HG03139 (cell line): ENCODE data around the gene COTL1.
"Not testable (repeated sequence)": the region's sequence is repeated elsewhere in the genome, so short reads cannot be mapped to it uniquely, and the experiment has no call there.

Experiments used
- ATAC-seq: cut with Tn5 transposase; IDR thresholded peaks from one replicate; pipeline ENCODE4 v1.9.1; 2021; ENCODE audit not compliant: unreplicated experiment

The COTL1 gene

GRCh38 chr16:84643674-84644073 is 25.8 kb upstream of the COTL1 start:
- no peak for ATAC-seq

DNA sequence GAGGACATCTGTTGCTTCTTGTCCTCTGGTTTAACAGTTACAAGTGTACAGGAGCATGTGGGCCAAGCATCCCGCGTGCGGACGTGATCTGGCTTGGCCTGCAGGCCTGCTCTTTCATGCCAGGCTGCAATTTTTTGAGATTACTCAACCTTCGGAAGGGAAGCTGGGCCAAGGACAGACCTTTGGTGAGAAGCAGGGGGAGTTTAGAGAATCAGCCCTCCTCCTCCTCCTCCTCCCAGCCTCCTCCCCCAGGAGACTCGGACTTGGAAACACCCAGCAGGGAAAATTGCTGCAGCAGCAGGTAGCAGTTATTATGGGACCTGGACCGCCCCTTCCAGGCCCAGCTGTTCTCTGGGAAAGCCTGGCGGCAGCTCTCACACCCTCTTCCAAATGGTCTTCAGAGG is 25.3 kb upstream of the COTL1 start:
- no peak for ATAC-seq

- no peak for ATAC-seq
Observed at GRCh38 chr16:84641643-84642358, 23.9 kb upstream of the COTL1 start.

- no peak for ATAC-seq
Observed at GRCh38 chr16:84640145-84640544, 22.3 kb upstream of the COTL1 start.

GRCh38 chr16:84638231-84638806 is 20.4 kb upstream of the COTL1 start:
- ATAC-seq, result no peak

DNA sequence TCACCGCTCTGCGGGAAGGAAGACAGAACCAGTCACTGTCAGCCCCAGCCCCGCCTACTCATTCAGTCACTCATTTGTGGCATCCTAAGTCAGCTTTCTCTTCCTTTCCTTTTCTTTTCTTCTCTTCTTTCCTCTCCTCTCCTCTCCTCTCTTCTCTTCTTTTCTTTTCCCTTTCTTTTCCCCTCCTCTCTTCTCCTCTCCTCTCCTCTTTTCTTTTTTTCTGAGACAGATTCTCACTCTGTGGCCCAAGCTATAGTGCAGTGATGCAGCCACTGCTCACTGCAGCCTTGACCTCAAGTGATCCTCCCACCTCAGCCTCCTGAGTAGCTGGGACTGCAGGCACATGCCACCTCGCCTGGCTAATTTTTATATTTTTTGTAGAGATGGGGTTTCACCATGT is 19.8 kb upstream of the COTL1 start:
- no peak for ATAC-seq

GRCh38 chr16:84635702-84636101 is 17.8 kb upstream of the COTL1 start:
- no peak for ATAC-seq

- ATAC-seq, result no peak
Observed at GRCh38 chr16:84633622-84634021, 15.7 kb upstream of the COTL1 start.

DNA sequence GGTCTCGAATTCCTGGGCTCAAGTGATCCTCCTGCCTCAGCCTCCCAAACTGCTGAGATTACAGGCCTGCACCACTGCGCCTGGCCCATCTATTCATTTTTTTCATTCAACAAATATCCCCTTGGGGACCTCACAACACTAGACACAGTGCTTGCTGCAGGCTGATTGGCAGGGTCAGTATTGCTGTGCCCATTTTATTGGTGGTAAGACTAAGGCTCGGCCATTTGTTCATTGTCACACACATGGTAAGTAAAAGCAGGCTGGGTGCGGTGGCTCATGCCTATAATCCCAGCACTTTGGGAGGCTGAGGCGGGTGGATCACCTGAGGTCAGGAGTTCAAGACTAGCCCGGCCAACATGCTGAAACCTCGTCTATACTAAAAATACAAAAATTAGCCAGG is 15.0 kb upstream of the COTL1 start:
- not testable (repeated sequence) for ATAC-seq

GRCh38 chr16:84631886-84632285 is 14.0 kb upstream of the COTL1 start:
- no peak for ATAC-seq

DNA sequence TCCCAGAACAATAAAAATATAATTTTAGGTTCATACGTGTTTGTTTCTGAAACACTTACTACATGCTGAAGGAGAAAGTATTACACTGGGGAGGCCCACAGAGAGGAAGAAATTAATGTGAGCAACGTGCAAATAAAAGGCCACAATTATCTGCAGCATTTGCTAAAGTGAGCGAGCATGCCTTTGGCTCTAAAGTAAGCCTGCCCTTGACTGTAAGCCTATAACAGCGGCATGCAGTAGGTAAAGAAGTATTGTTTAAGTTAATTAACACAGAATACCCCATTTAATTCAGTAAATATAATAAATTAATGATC is 13.2 kb upstream of the COTL1 start:
- no peak for ATAC-seq

GRCh38 chr16:84630446-84631152 is 12.7 kb upstream of the COTL1 start:
- no peak for ATAC-seq

- no peak for ATAC-seq
Observed at GRCh38 chr16:84630009-84630408, 12.1 kb upstream of the COTL1 start.

DNA sequence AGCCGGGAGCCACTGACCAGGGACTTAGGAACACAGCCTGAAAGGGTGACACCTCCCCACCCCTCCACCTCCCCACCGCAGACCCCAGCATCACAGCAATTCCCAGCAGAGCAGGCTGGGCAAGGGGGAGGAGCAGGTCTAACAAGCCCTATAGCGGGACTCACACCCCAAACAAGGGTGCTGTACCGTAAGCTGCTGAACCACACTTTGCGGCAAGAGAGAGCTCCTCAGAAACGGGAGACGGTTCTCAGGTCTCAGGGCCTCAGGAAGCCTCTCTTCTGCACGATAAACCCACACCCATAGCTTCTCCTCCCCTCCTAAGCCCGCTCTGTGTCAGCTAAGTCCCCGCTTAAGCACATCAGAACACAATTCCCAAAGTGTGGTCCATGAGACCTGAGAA is 11.7 kb upstream of the COTL1 start:
- no peak for ATAC-seq

- ATAC-seq, result no peak
Observed at GRCh38 chr16:84628226-84628731, 10.4 kb upstream of the COTL1 start.

- no peak for ATAC-seq
Observed at GRCh38 chr16:84625556-84625955, 7.7 kb upstream of the COTL1 start.

- not testable (repeated sequence) for ATAC-seq
Observed at GRCh38 chr16:84620913-84621312, 3.0 kb upstream of the COTL1 start.

DNA sequence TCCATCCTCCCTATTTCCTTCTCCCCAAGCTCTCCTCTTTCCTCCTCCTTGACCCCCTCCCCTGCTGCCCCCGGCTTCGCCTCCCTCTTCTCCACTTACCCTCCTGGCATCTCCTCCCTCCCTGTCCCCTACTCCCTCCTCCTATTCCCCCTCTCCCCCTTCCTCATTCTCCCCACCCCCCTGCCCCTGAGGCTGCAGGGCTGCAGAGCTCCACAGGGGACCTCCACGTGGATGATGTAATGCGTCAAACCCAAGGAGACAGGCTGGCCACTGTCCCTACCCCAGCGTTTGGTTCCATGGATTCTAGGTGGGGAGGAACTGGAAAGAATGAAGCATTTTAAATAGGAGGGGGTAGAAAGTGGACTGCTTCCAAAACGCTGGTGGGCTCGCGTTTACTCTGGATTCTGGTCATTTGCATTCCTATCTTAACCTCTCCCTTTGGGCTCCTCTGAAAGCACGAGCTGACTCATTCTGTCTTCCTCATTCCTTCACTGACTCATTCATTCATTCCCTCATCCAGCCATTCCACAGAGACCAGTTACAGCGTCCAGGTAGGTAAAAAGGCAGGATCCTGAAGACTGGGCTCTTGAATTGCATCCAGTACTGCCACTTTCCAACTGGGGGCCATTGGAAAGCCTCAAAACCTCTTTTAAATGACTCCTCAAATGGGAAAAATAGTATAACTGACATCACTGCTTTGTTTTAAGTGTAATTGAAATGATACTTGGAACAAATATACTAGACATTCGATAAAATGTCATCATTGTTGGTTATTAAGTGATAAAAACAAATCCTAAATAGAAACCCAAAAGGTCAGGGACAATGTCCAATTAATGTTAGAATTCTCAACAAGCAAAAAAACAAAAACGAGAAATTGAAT is 943 bp upstream of the COTL1 start:
- no peak for ATAC-seq

DNA sequence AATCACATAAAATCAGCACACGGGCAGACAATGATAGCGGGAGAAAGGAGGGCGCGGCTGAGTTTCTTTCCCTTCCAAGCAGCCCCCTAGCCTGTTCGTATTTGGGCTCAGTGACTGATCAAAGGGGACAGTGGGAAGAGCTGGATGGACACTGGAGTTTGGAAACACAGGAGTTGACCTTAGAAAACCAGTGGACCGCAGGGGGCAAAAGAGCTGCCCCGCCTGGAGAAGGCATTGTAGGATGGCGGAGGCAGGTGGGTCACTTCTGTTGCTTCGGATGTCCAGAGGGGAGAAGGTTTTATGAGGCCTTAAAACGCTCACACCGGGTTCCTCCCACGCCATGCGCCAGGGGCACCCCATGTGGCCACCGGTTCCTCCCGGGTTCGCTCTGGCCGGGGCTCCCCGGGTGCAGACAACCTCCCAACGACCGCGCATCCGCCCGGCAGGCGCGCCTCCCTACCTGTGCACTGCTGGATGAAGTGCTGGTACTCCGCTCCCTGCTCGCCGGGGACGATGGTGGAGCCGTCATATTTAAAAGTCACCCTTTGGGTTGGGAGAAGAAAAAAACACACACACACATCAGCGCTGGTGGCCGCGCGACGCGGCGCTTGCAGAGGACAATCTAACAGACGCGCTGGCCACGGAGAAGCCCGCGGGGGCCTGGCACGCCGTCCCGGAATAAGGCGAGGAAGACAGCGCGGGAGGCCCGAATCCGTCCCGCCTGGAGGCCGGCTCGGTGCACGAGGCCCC is 662 bp downstream of the COTL1 start:
- peak; percentile 26 for ATAC-seq

DNA sequence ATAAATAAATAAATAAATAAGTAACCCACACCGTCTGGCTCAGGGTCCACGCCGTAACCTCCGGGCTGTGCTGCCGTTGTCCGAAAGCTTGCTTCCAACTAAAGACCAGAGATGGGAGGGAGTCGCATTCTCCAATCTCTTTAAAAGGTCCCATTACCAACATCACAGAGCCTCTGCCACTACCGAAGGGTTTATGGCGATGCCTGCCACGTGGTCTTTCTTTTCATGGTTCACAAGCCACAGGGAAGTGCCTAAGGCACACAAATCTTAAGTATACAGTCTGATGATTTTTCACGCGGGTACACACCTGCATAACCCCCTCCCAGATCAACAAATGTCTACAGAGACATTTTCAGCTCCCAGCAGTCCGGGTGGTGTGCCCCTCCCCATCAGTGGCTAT is 1.4 kb downstream of the COTL1 start:
- ATAC-seq, result no peak
